Hippocampal formation (tissue), 2 donors: ENCODE results near the gene CACNG4.

Experiments used
- DNase-seq, 2 donors: peaks; one replicate each; lab custom pipeline; 2025; lab: John Stamatoyannopoulos, UW

CACNG4 gene

GRCh38 chr17:67066717-67067116 is 102.2 kb downstream of the CACNG4 start:
- DNase-seq: no peak

GRCh38 chr17:67067571-67068482 is 103.3 kb downstream of the CACNG4 start:
- no peak for DNase-seq

- no peak for DNase-seq
Observed at GRCh38 chr17:67068999-67069398, 104.5 kb downstream of the CACNG4 start.

GRCh38 chr17:67069603-67070136 is 105.2 kb downstream of the CACNG4 start:
- no peak for DNase-seq

- DNase-seq: no peak
Observed at GRCh38 chr17:67071595-67071994, 107.1 kb downstream of the CACNG4 start.

- DNase-seq: no peak
Observed at GRCh38 chr17:67072885-67073284, 108.4 kb downstream of the CACNG4 start.

GRCh38 chr17:67074781-67075180 is 110.3 kb downstream of the CACNG4 start:
- DNase-seq: no peak

GRCh38 chr17:67076290-67076689 is 111.8 kb downstream of the CACNG4 start:
- no peak for DNase-seq

- DNase-seq: no peak
Observed at GRCh38 chr17:67078292-67078691, 113.8 kb downstream of the CACNG4 start.

GRCh38 chr17:67079491-67079890 is 115.0 kb downstream of the CACNG4 start:
- no peak for DNase-seq

- no peak for DNase-seq
Observed at GRCh38 chr17:67080804-67081203, 116.3 kb downstream of the CACNG4 start.

GRCh38 chr17:67082107-67082506 is 117.6 kb downstream of the CACNG4 start:
- DNase-seq: no peak
